Naive thymus-derived CD4-positive, alpha-beta T cell (primary cell): Measurements from ENCODE around the gene ATP8B4. TPM values are rescaled to one million over a fixed set of nuclear protein-coding genes. Genes with fewer than 3 reads are reported as not detected.

ENCODE experiments used
- ATAC-seq: fragments of 150-1000 bp; cut with Tn5 transposase; 2 replicates; pipeline ENCODE4 v1.10.0; 2021; ENCODE audit warnings: mild to moderate bottlenecking, moderate library complexity
- CTCF ChIA-PET: fragments of 350-600 bp; sonication (Branson Sonifier 250); formaldehyde crosslinking; loops from one replicate; lab custom pipeline; 2021; ENCODE audit warnings: antibody characterized with exemption; lab: Charles Lee
- POLR2A ChIA-PET: fragments of 350-600 bp; sonication (Branson Sonifier 250); formaldehyde crosslinking; loops from one replicate; lab custom pipeline; 2021; ENCODE audit warnings: antibody characterized with exemption, inconsistent platforms; lab: Charles Lee
- DNase-seq, 9 donors: peaks; one replicate each; pipeline versions ENCODE4 v3.0.0 to v3.0.0-alpha.2; 2020 to 2022; ENCODE audit warnings: mixed read lengths in 1 of 9
- H3K27ac ChIP-seq: one replicate; pipeline ENCODE4 v1.7.0; 2013; ENCODE audit warnings: mild to moderate bottlenecking, low read depth, low read length, moderate library complexity
- H3K27me3 ChIP-seq, 2 donors: one replicate each; pipeline ENCODE4 v1.7.0; 2013; ENCODE audit warnings: low read length in 2 of 2, mild to moderate bottlenecking in 2 of 2, moderate library complexity in 2 of 2; ENCODE audit not compliant: control insufficient read depth in 2 of 2, insufficient read depth in 2 of 2
- H3K36me3 ChIP-seq, 3 experiments: 1 replicate in 2 of 3; 2 replicates in 1 of 3; pipeline ENCODE4 v1.7.0; 2013; ENCODE audit warnings: low read length in 3 of 3, mild to moderate bottlenecking in 3 of 3, moderate library complexity in 1 of 3; ENCODE audit not compliant: insufficient read depth in 3 of 3, control insufficient read depth in 2 of 3
- H3K4me1 ChIP-seq, 2 donors: one replicate each; pipeline ENCODE4 v1.7.0; 2013; ENCODE audit warnings: low read length in 2 of 2, mild to moderate bottlenecking in 2 of 2, moderate library complexity in 1 of 2; ENCODE audit not compliant: control insufficient read depth in 2 of 2, insufficient read depth in 2 of 2
- H3K4me3 ChIP-seq: 2 replicates; pipeline ENCODE4 v1.7.0; 2013; ENCODE audit warnings: mild to moderate bottlenecking, low read length
- H3K9me3 ChIP-seq, 3 experiments: 1 replicate in 2 of 3; 2 replicates in 1 of 3; pipeline ENCODE4 v1.7.0; 2013; ENCODE audit warnings: low read length in 3 of 3; ENCODE audit not compliant: control insufficient read depth in 2 of 3
- H3K27ac Mint-ChIP-seq, 9 donors: one replicate each; pipeline ENCODE4 v1.8.0; 2020 to 2022; ENCODE audit warnings: mixed read lengths in 9 of 9, mild to moderate bottlenecking in 8 of 9, moderate library complexity in 5 of 9, inconsistent platforms in 2 of 9
- H3K27me3 Mint-ChIP-seq, 5 donors: one replicate each; pipeline ENCODE4 v1.8.0; 2021 to 2022; ENCODE audit warnings: mixed read lengths in 5 of 5, mild to moderate bottlenecking in 1 of 5
- H3K36me3 Mint-ChIP-seq, 5 donors: one replicate each; pipeline ENCODE4 v1.8.0; 2020 to 2022; ENCODE audit warnings: mixed read lengths in 5 of 5, mild to moderate bottlenecking in 3 of 5, inconsistent platforms in 1 of 5
- H3K4me1 Mint-ChIP-seq, 7 donors: one replicate each; pipeline ENCODE4 v1.8.0; 2020 to 2022; ENCODE audit warnings: mixed read lengths in 7 of 7, mild to moderate bottlenecking in 3 of 7, inconsistent platforms in 1 of 7
- H3K4me3 Mint-ChIP-seq, 10 donors: one replicate each; pipeline ENCODE4 v1.8.0; 2020 to 2022; ENCODE audit warnings: mild to moderate bottlenecking in 10 of 10, mixed read lengths in 10 of 10, moderate library complexity in 6 of 10, inconsistent platforms in 2 of 10
- H3K9me3 Mint-ChIP-seq, 11 donors: one replicate each; pipeline ENCODE4 v1.8.0; 2020 to 2022; ENCODE audit warnings: mixed read lengths in 11 of 11, mild to moderate bottlenecking in 4 of 11, inconsistent platforms in 1 of 11, moderate library complexity in 1 of 11
- intact Hi-C, 2 donors: fragments of 100-400 bp; cut with micrococcal nuclease; formaldehyde crosslinking; loops; one replicate each; pipeline ENCODE4 v1.15.1; 2023
- polyA plus RNA-seq, 2 donors: library from polyadenylated mRNA; unstranded; fragments of 300-500 nt; fragmentation: Illumina TruSeq; gene quantifications; one replicate each; pipeline ENCODE4 v1.2.3, GENCODE V29; 2021
- total RNA-seq, 6 experiments: library from RNA in 5 of 6; stranded (reverse) in 5 of 6; gene quantifications; 1 replicate in 5 of 6; 2 replicates in 1 of 6; pipeline ENCODE4 v1.2.3 and lab custom pipeline; 2021 to 2026

Gene ATP8B4
- total and polyA plus RNA-seq, 7 experiments from 2014 or later = 0.92 to 24.3 (median 5.0) TPM; not detected in 2

- no peaks in the 10 kb centered on the region for H3K27me3 ChIP-seq
- no peaks in the 10 kb centered on the region for H3K9me3 ChIP-seq
- H3K4me1 ChIP-seq = peaks cover 4 to 19% of the 10 kb centered on the region in 2 donors
- Mint-ChIP-seq H3K9me3 (peaks cover 0 to 19% (median 0%) of the 10 kb centered on the region in 11 donors), H3K27ac (peak overlapping the region in 2 of 9 donors; percentile 15 to 96), H3K4me3 (peak overlapping the region in 2 of 10 donors; percentile 33 to 80), H3K27me3 (peaks cover 0 to 22% (median 0%) of the 10 kb centered on the region in 5 donors), H3K4me1 (peaks cover 21 to 73% (median 35%) of the 10 kb centered on the region in 7 donors), H3K36me3 (peaks cover 0 to 28% (median 0%) of the 10 kb centered on the region in 5 donors)
- DNase-seq (peak in 1 of 9 donors; percentile 42), ATAC-seq (peak; percentile 90)
- H3K27ac ChIP-seq = no peak overlapping the region
- ChIA-PET POLR2A (no interaction called here), CTCF (no interaction called here)
- intact Hi-C loops = loop anchor here in 1 of 2 donors (1.0 to 5.0 kb wide), 5 partner anchors 30 to 800 kb away; partner anchors contain the start of genes AP4E1, DTWD1, FAM227B and SLC27A2
- no peak overlapping the region for H3K4me3 ChIP-seq
- no peaks in the 10 kb centered on the region for H3K36me3 ChIP-seq
Measured at GRCh38 chr15:50107591-50108408, 11.2 kb downstream of the ATP8B4 start.

GRCh38 chr15:50107157-50107556 lies 11.9 kb downstream of the ATP8B4 start:
- Mint-ChIP-seq H3K4me1 (peaks cover 17 to 71% (median 35%) of the 10 kb centered on the region in 7 donors), H3K36me3 (peaks cover 0 to 35% (median 0%) of the 10 kb centered on the region in 5 donors)
- intact Hi-C loops = loop anchor here in 1 of 2 donors (1.0 to 5.0 kb wide), 4 partner anchors 30 to 800 kb away; partner anchors contain the start of genes AP4E1 and SLC27A2

DNA sequence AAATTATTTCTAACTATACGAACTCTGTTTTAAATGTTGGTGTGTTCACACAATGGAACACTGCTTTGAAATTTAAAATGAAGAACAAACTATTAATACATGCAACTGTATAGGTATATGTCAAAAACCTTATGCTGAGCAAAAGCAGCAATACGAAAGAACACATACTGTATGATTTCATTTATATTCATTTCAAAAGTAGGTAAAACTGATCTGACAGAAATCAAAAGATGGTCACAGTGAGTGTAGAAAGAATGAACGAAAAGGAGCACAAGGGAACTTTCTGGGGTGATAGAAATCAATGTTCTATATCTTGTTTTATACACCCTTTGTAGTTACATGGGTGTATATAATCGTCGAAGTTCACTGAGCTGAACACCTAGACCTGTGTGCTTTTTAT lies 12.6 kb downstream of the ATP8B4 start:
- POLR2A ChIA-PET = no interaction called here
- intact Hi-C loops = loop anchor here in 1 of 2 donors (5.0 kb wide), 2 partner anchors 76 to 801 kb away; partner anchors contain the start of genes AP4E1 and SLC27A2

More at GRCh38 chr15:50107157-50107556, 11.9 kb downstream of the ATP8B4 start:
- Mint-ChIP-seq H3K27me3 (peaks cover 0 to 15% (median 0%) of the 10 kb centered on the region in 5 donors), H3K9me3 (peaks cover 0 to 24% (median 1%) of the 10 kb centered on the region in 11 donors), H3K4me3 (peak overlapping the region in 2 of 10 donors; percentile 9 to 80), H3K27ac (peak overlapping the region in 1 of 9 donors; percentile 96)
- Histone ChIP-seq H3K27ac (no peak overlapping the region), H3K9me3 (no peaks in the 10 kb centered on the region), H3K36me3 (no peaks in the 10 kb centered on the region), H3K4me1 (peaks cover 4 to 19% of the 10 kb centered on the region in 2 donors), H3K27me3 (no peaks in the 10 kb centered on the region), H3K4me3 (no peak overlapping the region)
- ChIA-PET CTCF (no interaction called here), POLR2A (no interaction called here)
- ATAC-seq = no peak
- no peak for DNase-seq

GRCh38 chr15:50100486-50100885 lies 18.5 kb downstream of the ATP8B4 start:
- DNase-seq (no peak), ATAC-seq (peak; percentile 69)
- peaks cover 0 to 9% (median 4%) of the 10 kb centered on the region in 5 donors for H3K27me3 Mint-ChIP-seq
- no peak overlapping the region for H3K4me3 Mint-ChIP-seq
- no peak overlapping the region for H3K27ac Mint-ChIP-seq
- H3K4me3 ChIP-seq = no peak overlapping the region
- peaks cover 0 to 47% (median 0%) of the 10 kb centered on the region in 5 donors for H3K36me3 Mint-ChIP-seq
- no peaks in the 10 kb centered on the region for H3K36me3 ChIP-seq
- H3K27ac ChIP-seq = no peak overlapping the region
- intact Hi-C loops = no loop called here
- peaks cover 0 to 35% (median 0%) of the 10 kb centered on the region in 11 donors for H3K9me3 Mint-ChIP-seq
- CTCF ChIA-PET = no interaction called here
- no peaks in the 10 kb centered on the region for H3K4me1 ChIP-seq
- H3K27me3 ChIP-seq = no peaks in the 10 kb centered on the region
- no peaks in the 10 kb centered on the region for H3K9me3 ChIP-seq
- peaks cover 0 to 53% (median 0%) of the 10 kb centered on the region in 7 donors for H3K4me1 Mint-ChIP-seq
- POLR2A ChIA-PET = no interaction called here

More for the DNA sequence above, 12.6 kb downstream of the ATP8B4 start:
- no peaks in the 10 kb centered on the region for H3K27me3 ChIP-seq
- H3K4me3 ChIP-seq = no peak overlapping the region
- Mint-ChIP-seq H3K9me3 (peaks cover 0 to 30% (median 0%) of the 10 kb centered on the region in 11 donors), H3K27ac (no peak overlapping the region), H3K36me3 (peaks cover 0 to 40% (median 0%) of the 10 kb centered on the region in 5 donors), H3K4me3 (peak overlapping the region in 1 of 10 donors; percentile 24), H3K4me1 (peaks cover 17 to 71% (median 35%) of the 10 kb centered on the region in 7 donors), H3K27me3 (peaks cover 0 to 9% (median 0%) of the 10 kb centered on the region in 5 donors)
- no peak overlapping the region for H3K27ac ChIP-seq
- peaks cover 4 to 19% of the 10 kb centered on the region in 2 donors for H3K4me1 ChIP-seq
- DNase-seq (no peak), ATAC-seq (no peak)
- no peaks in the 10 kb centered on the region for H3K36me3 ChIP-seq
- CTCF ChIA-PET = no interaction called here
- no peaks in the 10 kb centered on the region for H3K9me3 ChIP-seq

GRCh38 chr15:50098545-50098944 lies 20.5 kb downstream of the ATP8B4 start:
- Histone ChIP-seq H3K4me1 (no peaks in the 10 kb centered on the region), H3K27ac (no peak overlapping the region), H3K4me3 (no peak overlapping the region), H3K9me3 (no peaks in the 10 kb centered on the region), H3K27me3 (no peaks in the 10 kb centered on the region), H3K36me3 (no peaks in the 10 kb centered on the region)
- DNase-seq (no peak), ATAC-seq (no peak)
- CTCF ChIA-PET = no interaction called here
- peaks cover 0 to 9% (median 3%) of the 10 kb centered on the region in 5 donors for H3K27me3 Mint-ChIP-seq
- H3K4me3 Mint-ChIP-seq = no peak overlapping the region
- peaks cover 0 to 41% (median 0%) of the 10 kb centered on the region in 7 donors for H3K4me1 Mint-ChIP-seq
- POLR2A ChIA-PET = no interaction called here
- H3K9me3 Mint-ChIP-seq = peaks cover 0 to 24% (median 0%) of the 10 kb centered on the region in 11 donors
- no peak overlapping the region for H3K27ac Mint-ChIP-seq
- intact Hi-C loops = no loop called here
- H3K36me3 Mint-ChIP-seq = peaks cover 0 to 35% (median 0%) of the 10 kb centered on the region in 5 donors

DNA sequence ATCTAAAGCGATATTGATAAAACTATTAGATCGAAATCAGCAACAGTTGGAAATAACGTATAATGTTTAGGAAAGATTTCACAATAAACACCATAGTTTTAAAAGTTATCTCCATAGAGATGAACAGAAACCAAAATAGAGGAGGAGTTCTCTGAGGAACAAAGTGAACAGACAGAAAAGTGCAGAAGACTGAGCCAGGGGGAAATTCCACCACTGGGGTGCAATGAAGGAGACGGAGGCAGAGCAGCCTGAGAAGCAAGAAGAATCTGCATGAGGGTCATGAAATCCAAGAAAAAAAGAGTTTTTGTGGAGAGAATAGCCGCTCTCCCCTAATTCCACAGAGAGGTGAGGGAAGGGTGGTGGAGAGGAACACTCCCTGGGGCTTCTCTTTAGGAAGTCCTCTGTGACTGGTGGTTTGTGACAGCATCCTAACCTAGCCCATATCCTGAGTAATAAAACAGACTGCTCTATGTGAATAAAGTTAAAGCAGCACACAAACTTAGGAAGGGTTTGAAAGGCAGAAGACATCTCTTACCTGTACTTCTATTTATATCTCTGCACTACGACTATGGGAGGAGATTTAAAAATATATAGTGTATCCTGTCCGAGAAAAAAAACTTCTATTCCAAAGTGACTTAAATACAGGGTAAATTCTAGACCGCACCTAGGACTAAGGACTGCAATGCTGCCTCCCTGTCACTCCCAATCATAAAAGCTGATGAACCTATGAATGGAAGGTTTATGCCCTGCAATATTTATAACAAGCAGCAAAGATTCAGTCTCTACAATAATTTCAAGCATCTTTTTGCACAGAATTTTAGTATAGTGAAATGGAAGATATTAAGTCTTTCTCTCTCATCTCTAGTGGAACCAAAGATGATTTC lies 22.9 kb downstream of the ATP8B4 start:
- H3K27ac Mint-ChIP-seq = peak overlapping the region in 1 of 9 donors; percentile 13
- intact Hi-C loops = no loop called here
- H3K36me3 Mint-ChIP-seq = peaks cover 0 to 24% (median 0%) of the 10 kb centered on the region in 5 donors
- no peak overlapping the region for H3K4me3 ChIP-seq
- no peaks in the 10 kb centered on the region for H3K4me1 ChIP-seq
- no peak overlapping the region for H3K27ac ChIP-seq
- H3K4me1 Mint-ChIP-seq = peaks cover 0 to 24% (median 0%) of the 10 kb centered on the region in 7 donors
- CTCF ChIA-PET = no interaction called here
- H3K36me3 ChIP-seq = no peaks in the 10 kb centered on the region
- POLR2A ChIA-PET = no interaction called here
- H3K9me3 ChIP-seq = no peaks in the 10 kb centered on the region
- peaks cover 0 to 3% of the 10 kb centered on the region in 2 donors for H3K27me3 ChIP-seq
- ATAC-seq (peak; percentile 52), DNase-seq (no peak)
- peaks cover 0 to 9% (median 0%) of the 10 kb centered on the region in 5 donors for H3K27me3 Mint-ChIP-seq
- H3K9me3 Mint-ChIP-seq = peaks cover 0 to 8% (median 0%) of the 10 kb centered on the region in 11 donors
- no peak overlapping the region for H3K4me3 Mint-ChIP-seq
